ENCODE results near the gene ZBTB20.

DNA sequence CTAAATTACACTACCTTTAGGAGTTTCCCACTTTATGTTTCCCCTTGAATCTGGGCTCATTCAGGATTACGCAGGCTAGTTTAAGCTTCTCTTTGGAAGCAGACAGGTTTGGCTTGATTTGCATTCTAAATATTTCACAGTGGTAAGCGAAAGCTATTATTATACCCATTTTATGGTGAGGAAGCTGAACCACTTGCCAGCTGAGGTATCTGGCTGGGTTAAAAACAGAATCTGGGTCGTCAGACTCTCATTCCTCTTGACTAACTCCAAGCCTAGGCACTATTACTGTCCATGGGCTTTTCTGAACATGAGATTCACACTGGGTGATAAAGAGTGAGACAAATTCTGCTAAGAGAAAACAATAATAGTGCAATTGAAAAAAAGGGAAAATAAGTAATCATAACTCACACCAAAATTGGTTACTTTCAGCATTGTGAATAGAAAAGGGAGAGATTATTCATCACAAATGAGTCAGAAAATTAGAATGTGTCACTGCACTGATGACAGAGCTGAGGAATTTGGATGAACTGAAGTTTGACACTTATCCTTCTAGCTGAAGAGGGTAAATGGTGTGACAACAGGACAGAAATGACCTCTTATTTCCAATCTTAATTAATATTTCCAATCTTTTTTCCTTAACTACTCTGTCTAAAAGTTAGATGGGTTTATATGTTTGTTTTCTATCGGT lies 642.0 kb downstream of the ZBTB20 start:
- TF ChIP-seq, protein P1, sequence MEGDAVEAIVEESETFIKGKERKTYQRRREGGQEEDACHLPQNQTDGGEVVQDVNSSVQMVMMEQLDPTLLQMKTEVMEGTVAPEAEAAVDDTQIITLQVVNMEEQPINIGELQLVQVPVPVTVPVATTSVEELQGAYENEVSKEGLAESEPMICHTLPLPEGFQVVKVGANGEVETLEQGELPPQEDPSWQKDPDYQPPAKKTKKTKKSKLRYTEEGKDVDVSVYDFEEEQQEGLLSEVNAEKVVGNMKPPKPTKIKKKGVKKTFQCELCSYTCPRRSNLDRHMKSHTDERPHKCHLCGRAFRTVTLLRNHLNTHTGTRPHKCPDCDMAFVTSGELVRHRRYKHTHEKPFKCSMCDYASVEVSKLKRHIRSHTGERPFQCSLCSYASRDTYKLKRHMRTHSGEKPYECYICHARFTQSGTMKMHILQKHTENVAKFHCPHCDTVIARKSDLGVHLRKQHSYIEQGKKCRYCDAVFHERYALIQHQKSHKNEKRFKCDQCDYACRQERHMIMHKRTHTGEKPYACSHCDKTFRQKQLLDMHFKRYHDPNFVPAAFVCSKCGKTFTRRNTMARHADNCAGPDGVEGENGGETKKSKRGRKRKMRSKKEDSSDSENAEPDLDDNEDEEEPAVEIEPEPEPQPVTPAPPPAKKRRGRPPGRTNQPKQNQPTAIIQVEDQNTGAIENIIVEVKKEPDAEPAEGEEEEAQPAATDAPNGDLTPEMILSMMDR (IDR thresholded peaks at IDR 0.05; ENCODE audit: insufficient read depth, low read length, poor library complexity, severe bottlenecking): no peak
- TF ChIP-seq EZH2phosphoT487 (conservative IDR thresholded peaks at IDR 0.05; ENCODE audit: low read length): no peak

Data from SU-DHL-6 (cell line).